Measurements from ENCODE around the gene METTL17.

METTL17 gene

GRCh38 chr14:21033133-21033698, 43.4 kb downstream of the METTL17 start:
- no peak for TF ChIP-seq REST (IDR thresholded peaks at IDR 0.05; ENCODE audit: insufficient replicate concordance, low read depth)
- TF ChIP-seq CTCF (IDR thresholded peaks at IDR 0.05; ENCODE audit: insufficient read depth, low read length) = no peak
- TF ChIP-seq GABPA (IDR thresholded peaks at IDR 0.05; ENCODE audit: low read depth) = no peak
- no peak for TF ChIP-seq SPI1 (IDR thresholded peaks at IDR 0.05; ENCODE audit: borderline replicate concordance, low read depth)
- no peak for TF ChIP-seq POLR2AphosphoS5 (IDR thresholded peaks at IDR 0.05; ENCODE audit: low read depth)
- Histone ChIP-seq H3K27ac (replicated peaks) (no peak overlapping the region), H3K4me3 (replicated peaks; ENCODE audit: insufficient read depth, low read length) (no peak overlapping the region), H3K27me3 (ENCODE audit: insufficient read depth, poor library complexity, severe bottlenecking) (no peaks in the 10 kb centered on the region)
- DNase-seq (ENCODE audit: low read depth in 1 of 2, low spot score in 1 of 2) = no peak

GRCh38 chr14:21034707-21035106, 44.9 kb downstream of the METTL17 start, which contains the start of gene RNASE13:
RNASE13 (minus strand) TSS chr14:21034807; CDS start chr14:21034288, 519 bp downstream.
- no peaks in the 10 kb centered on the region for H3K27me3 ChIP-seq (ENCODE audit: insufficient read depth, poor library complexity, severe bottlenecking)
- TF ChIP-seq REST (IDR thresholded peaks at IDR 0.05; ENCODE audit: insufficient replicate concordance, low read depth) (no peak), GABPA (IDR thresholded peaks at IDR 0.05; ENCODE audit: low read depth) (no peak)
- no peak within 1 kb of the TSS for H3K27ac ChIP-seq (replicated peaks)
- no peak for DNase-seq (ENCODE audit: low read depth in 1 of 2, low spot score in 1 of 2)
- no peak within 1 kb of the TSS for H3K4me3 ChIP-seq (replicated peaks; ENCODE audit: insufficient read depth, low read length)

DNA sequence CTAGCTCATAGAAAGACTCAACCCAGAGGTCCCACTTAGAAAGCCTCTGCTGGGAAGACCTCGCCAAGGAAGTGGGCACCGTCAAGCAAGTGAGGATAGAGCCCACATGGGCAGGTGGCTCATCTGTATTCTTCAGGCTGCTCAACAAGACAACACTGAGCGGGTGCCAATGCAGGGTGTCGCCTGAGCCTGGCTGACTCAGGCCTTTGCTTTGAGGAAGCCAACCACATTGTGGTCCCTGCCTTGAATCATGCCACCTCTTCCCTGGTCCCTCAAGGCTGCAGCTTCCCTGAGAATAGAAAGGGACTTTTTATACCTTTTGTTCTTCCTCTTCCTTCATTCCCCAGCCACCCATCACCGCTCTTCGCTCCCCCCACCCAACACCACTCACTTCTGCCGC, 47.0 kb downstream of the METTL17 start:
- TF ChIP-seq CTCF (IDR thresholded peaks at IDR 0.05; ENCODE audit: insufficient read depth, low read length) = no peak
- TF ChIP-seq GABPA (IDR thresholded peaks at IDR 0.05; ENCODE audit: low read depth) = no peak
- TF ChIP-seq POLR2AphosphoS5 (IDR thresholded peaks at IDR 0.05; ENCODE audit: low read depth) = no peak
- TF ChIP-seq REST (IDR thresholded peaks at IDR 0.05; ENCODE audit: insufficient replicate concordance, low read depth) = no peak
- TF ChIP-seq SPI1 (IDR thresholded peaks at IDR 0.05; ENCODE audit: borderline replicate concordance, low read depth) = no peak
- Histone ChIP-seq H3K4me3 (replicated peaks; ENCODE audit: insufficient read depth, low read length) (no peak overlapping the region), H3K27ac (replicated peaks) (no peak overlapping the region), H3K27me3 (ENCODE audit: insufficient read depth, poor library complexity, severe bottlenecking) (no peaks in the 10 kb centered on the region)
- DNase-seq (ENCODE audit: low read depth in 1 of 2, low spot score in 1 of 2) = no peak
